Vagina (tissue), 2 donors: ENCODE data around the gene ARVCF.

ENCODE experiments used
- POLR2A ChIP-seq, 2 donors: fragments of 450-650 bp; IDR thresholded peaks; one replicate each; pipeline ENCODE4 v1.6.1; 2017; ENCODE audit warnings: antibody characterized with exemption in 2 of 2, mild to moderate bottlenecking in 2 of 2, moderate library complexity in 2 of 2
- TF ChIP-seq, protein P1 (sequence below), 3 experiments: fragments of 450-650 bp in 2 of 3; fragments of 200-600 bp in 1 of 3; sonication (generic) in 1 of 3; IDR thresholded peaks; one replicate each; pipeline ENCODE4 v1.5.1; 2017 to 2019; ENCODE audit warnings: antibody characterized with exemption in 3 of 3, mild to moderate bottlenecking in 2 of 3, moderate library complexity in 2 of 3

DNA sequence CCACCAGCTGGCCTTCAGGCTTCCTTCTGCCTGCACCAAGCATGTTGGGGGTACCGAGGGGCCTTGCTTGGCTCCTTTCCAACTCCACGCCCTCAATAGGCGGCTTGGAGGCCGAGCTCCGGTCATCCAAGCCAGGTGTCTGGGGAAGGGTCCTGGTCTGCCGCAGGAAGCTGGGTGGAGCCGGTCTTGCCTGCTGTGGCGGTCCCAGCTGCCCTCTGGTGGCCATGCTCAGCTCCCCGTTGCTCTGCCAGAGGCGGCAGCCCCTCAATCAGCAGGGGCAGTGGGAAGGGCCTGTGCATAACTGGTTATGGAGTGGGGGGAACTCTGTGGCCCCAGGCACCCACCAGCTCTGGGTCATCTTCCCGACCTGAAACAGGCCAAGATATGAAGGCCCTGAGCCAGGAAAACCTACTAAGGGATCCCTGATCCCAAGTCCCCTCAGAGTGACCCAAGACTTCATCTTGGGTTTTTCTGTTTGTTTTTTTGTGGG lies 3.2 kb downstream of the ARVCF start:
- TF ChIP-seq, protein P1, sequence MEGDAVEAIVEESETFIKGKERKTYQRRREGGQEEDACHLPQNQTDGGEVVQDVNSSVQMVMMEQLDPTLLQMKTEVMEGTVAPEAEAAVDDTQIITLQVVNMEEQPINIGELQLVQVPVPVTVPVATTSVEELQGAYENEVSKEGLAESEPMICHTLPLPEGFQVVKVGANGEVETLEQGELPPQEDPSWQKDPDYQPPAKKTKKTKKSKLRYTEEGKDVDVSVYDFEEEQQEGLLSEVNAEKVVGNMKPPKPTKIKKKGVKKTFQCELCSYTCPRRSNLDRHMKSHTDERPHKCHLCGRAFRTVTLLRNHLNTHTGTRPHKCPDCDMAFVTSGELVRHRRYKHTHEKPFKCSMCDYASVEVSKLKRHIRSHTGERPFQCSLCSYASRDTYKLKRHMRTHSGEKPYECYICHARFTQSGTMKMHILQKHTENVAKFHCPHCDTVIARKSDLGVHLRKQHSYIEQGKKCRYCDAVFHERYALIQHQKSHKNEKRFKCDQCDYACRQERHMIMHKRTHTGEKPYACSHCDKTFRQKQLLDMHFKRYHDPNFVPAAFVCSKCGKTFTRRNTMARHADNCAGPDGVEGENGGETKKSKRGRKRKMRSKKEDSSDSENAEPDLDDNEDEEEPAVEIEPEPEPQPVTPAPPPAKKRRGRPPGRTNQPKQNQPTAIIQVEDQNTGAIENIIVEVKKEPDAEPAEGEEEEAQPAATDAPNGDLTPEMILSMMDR (IDR thresholded peaks at IDR 0.05): peak in 2 of 3 experiments; percentile 57 to 78
- TF ChIP-seq POLR2A (IDR thresholded peaks at IDR 0.05): no peak
